Stomach (tissue), 4 donors: ENCODE data around the gene SPARC.

ENCODE experiments used
- EP300 ChIP-seq: sonication (generic); formaldehyde crosslinking; IDR thresholded peaks from one replicate; pipeline ENCODE4 v1.6.1; 2017; ENCODE audit warnings: antibody characterized with exemption
- POLR2A ChIP-seq, 4 donors: fragments of 450-650 bp; IDR thresholded peaks; one replicate each; pipeline ENCODE4 v1.6.1; 2016; ENCODE audit warnings: antibody characterized with exemption in 4 of 4, control low read depth in 2 of 4, mild to moderate bottlenecking in 1 of 4, moderate library complexity in 1 of 4
- POLR2AphosphoS5 ChIP-seq, 3 donors: sonication (generic); formaldehyde crosslinking; IDR thresholded peaks; one replicate each; pipeline ENCODE4 v1.6.1; 2016; ENCODE audit warnings: antibody characterized with exemption in 3 of 3
- TF ChIP-seq, protein P1 (sequence below), 7 experiments: fragments of 450-650 bp in 4 of 7; fragments of 200-600 bp in 3 of 7; sonication (generic) in 3 of 7; IDR thresholded peaks; one replicate each; pipeline ENCODE4 v1.5.1; 2016 to 2019; ENCODE audit warnings: antibody characterized with exemption in 7 of 7, control low read depth in 2 of 7, mild to moderate bottlenecking in 1 of 7

DNA sequence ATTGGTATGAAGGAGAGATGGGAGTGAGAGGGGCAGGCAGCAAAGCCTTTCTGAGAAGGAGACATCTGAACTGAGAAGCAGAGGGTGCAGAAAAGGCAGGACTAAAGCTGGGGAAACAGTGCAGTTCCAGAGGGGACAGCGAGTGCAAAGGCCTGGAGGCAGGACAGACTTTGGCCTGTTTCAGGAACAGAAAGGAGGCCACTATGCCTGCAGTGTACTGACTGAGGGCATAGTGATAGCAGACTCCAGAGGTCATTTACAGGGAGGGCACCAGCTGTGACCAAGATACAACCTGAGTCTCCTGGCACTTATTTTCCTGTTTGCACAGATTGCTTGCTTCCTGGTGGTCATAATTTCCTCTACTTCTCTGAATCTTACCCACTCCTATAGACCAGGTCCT is 29.6 kb downstream of the SPARC start:
- TF ChIP-seq, protein P1, sequence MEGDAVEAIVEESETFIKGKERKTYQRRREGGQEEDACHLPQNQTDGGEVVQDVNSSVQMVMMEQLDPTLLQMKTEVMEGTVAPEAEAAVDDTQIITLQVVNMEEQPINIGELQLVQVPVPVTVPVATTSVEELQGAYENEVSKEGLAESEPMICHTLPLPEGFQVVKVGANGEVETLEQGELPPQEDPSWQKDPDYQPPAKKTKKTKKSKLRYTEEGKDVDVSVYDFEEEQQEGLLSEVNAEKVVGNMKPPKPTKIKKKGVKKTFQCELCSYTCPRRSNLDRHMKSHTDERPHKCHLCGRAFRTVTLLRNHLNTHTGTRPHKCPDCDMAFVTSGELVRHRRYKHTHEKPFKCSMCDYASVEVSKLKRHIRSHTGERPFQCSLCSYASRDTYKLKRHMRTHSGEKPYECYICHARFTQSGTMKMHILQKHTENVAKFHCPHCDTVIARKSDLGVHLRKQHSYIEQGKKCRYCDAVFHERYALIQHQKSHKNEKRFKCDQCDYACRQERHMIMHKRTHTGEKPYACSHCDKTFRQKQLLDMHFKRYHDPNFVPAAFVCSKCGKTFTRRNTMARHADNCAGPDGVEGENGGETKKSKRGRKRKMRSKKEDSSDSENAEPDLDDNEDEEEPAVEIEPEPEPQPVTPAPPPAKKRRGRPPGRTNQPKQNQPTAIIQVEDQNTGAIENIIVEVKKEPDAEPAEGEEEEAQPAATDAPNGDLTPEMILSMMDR (IDR thresholded peaks at IDR 0.05): no peak
- TF ChIP-seq POLR2A (IDR thresholded peaks at IDR 0.05): no peak
- no peak for TF ChIP-seq POLR2AphosphoS5 (IDR thresholded peaks at IDR 0.05)
- TF ChIP-seq EP300: no peak
